Activated T-cell treated with anti-CD3 and anti-CD28 coated beads, Interleukin-2, amount 50 U/mL, for 4 hours (primary cell): ENCODE results near the gene SCYL2. TPM values are rescaled to one million over a fixed set of nuclear protein-coding genes. Genes with fewer than 3 reads are reported as not detected.

Source experiments
- total RNA-seq, 3 donors: library from RNA; stranded (reverse); gene quantifications; one replicate each; pipeline ENCODE4 v1.2.1, GENCODE V29; 2021

Gene SCYL2
- total RNA-seq, 3 donors from 2014 or later: 32.2 to 37.5 (median 34.4) TPM

Other genes starting within 250 kb of the SCYL2 start
- gene BLTP3B, start 124.3 kb upstream of the SCYL2 start, total RNA-seq: 10 to 100 TPM; 52.2 to 56.3 (median 54.6) TPM
- 10 to 100 TPM; 23.2 to 26.3 (median 26.2) TPM for gene ACTR6, start 66.4 kb upstream of the SCYL2 start, total RNA-seq
- 1 to 10 TPM in 1 of 3 donors, under 1 TPM in 2; 0.51 to 1.2 (median 0.53) TPM for gene DEPDC4, start 98 bp upstream of the SCYL2 start, total RNA-seq
- gene SLC17A8, start 89.9 kb downstream of the SCYL2 start, total RNA-seq: not detected
- gene NR1H4, start 206.7 kb downstream of the SCYL2 start, total RNA-seq: under 1 TPM in 1 of 3 donors, not detected in 2; 0.38 TPM